Measurements from ENCODE around the gene INPP4A.
"Not testable (repeated sequence)": the region's sequence is repeated elsewhere in the genome, so short reads cannot be mapped to it uniquely, and the experiment has no call there.

Gene INPP4A

DNA sequence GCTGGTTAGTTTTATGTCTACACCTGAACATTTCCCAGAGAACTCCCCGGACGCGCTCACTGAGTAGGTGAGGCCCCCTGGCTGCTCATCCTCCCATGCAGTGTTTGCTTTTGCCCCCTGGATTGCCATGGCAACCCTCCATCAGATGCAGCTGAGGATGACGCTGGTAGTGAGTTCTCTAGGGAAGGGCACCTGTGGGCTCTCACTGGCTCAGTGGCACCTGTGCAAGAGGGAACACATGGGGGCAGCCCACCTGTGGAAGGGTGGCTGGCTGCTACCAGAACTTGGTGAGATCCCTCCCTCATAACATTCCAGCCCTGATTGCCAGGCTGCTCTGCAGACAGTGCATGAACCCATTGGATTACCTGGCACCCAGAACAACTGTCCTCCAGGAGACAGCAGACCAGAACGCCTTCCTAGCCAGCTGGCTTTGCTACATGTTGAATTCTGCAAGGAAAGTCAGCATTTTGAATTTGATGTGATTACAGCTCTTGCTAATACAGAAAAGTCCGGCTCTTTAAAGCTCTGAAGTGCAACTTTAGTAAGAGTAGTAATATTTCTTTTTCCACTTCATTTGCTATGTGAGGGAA is 142.0 kb downstream of the INPP4A start:
- H3K4me3 ChIP-seq (ENCODE audit: low read depth in 1 of 5, low read length in 5 of 5): no peak overlapping the region
- no peaks in the 10 kb centered on the region for H3K4me1 ChIP-seq (ENCODE audit: control insufficient read depth in 5 of 5, insufficient read depth in 5 of 5, low read length in 5 of 5)
- H3K9ac ChIP-seq (ENCODE audit: low read length in 5 of 5): no peak overlapping the region
- H3K27ac ChIP-seq (ENCODE audit: low read depth, low read length): no peak overlapping the region
- no peaks in the 10 kb centered on the region for H3K27me3 ChIP-seq (ENCODE audit: control insufficient read depth in 5 of 5, insufficient read depth in 4 of 5, low read length in 5 of 5)
- no peaks in the 10 kb centered on the region for H3K9me3 ChIP-seq (ENCODE audit: control insufficient read depth in 5 of 5, low read length in 5 of 5)
- H3K36me3 ChIP-seq (ENCODE audit: control insufficient read depth in 5 of 5, insufficient read depth in 5 of 5, low read length in 5 of 5): peaks cover 24 to 73% (median 39%) of the 10 kb centered on the region in 5 donors

GRCh38 chr2:98588880-98589431 is 144.3 kb downstream of the INPP4A start:
- no peaks in the 10 kb centered on the region for H3K4me1 ChIP-seq (ENCODE audit: control insufficient read depth in 5 of 5, insufficient read depth in 5 of 5, low read length in 5 of 5)
- H3K4me3 ChIP-seq (ENCODE audit: low read depth in 1 of 5, low read length in 5 of 5): no peak overlapping the region
- no peaks in the 10 kb centered on the region for H3K9me3 ChIP-seq (ENCODE audit: control insufficient read depth in 5 of 5, low read length in 5 of 5)
- no peaks in the 10 kb centered on the region for H3K27me3 ChIP-seq (ENCODE audit: control insufficient read depth in 5 of 5, insufficient read depth in 4 of 5, low read length in 5 of 5)
- peaks cover 12 to 68% (median 25%) of the 10 kb centered on the region in 5 donors for H3K36me3 ChIP-seq (ENCODE audit: control insufficient read depth in 5 of 5, insufficient read depth in 5 of 5, low read length in 5 of 5)
- no peak overlapping the region for H3K27ac ChIP-seq (ENCODE audit: low read depth, low read length)
- no peak overlapping the region for H3K9ac ChIP-seq (ENCODE audit: low read length in 5 of 5)

DNA sequence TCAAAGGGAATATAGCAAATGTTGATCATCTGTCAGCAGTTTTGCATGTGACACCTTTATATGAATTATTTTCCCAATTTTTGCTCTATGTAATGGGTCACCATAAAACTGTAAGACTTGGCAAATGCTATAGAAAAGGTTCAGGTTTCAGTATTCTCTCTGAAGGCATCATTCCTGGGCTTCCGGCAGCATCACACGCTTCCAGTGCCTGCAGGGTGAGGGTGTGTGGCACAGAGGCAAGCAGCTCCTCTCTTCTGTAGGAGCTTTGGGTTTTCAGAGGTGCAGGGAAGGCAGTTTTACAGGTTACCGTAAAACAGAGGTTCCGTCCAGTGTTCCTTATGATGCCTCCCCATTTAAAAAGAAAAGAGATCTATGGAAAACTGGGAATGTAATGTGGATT is 144.8 kb downstream of the INPP4A start:
- Histone ChIP-seq H3K4me3 (ENCODE audit: low read depth in 1 of 5, low read length in 5 of 5) (no peak overlapping the region), H3K9me3 (ENCODE audit: control insufficient read depth in 5 of 5, low read length in 5 of 5) (no peaks in the 10 kb centered on the region), H3K36me3 (ENCODE audit: control insufficient read depth in 5 of 5, insufficient read depth in 5 of 5, low read length in 5 of 5) (peaks cover 12 to 62% (median 20%) of the 10 kb centered on the region in 5 donors), H3K4me1 (ENCODE audit: control insufficient read depth in 5 of 5, insufficient read depth in 5 of 5, low read length in 5 of 5) (no peaks in the 10 kb centered on the region), H3K9ac (ENCODE audit: low read length in 5 of 5) (no peak overlapping the region), H3K27me3 (ENCODE audit: control insufficient read depth in 5 of 5, insufficient read depth in 4 of 5, low read length in 5 of 5) (no peaks in the 10 kb centered on the region), H3K27ac (ENCODE audit: low read depth, low read length) (no peak overlapping the region)

GRCh38 chr2:98592565-98592964 is 147.9 kb downstream of the INPP4A start:
- no peaks in the 10 kb centered on the region for H3K4me1 ChIP-seq (ENCODE audit: control insufficient read depth in 5 of 5, insufficient read depth in 5 of 5, low read length in 5 of 5)
- H3K9ac ChIP-seq (ENCODE audit: low read length in 5 of 5): no peak overlapping the region
- no peaks in the 10 kb centered on the region for H3K9me3 ChIP-seq (ENCODE audit: control insufficient read depth in 5 of 5, low read length in 5 of 5)
- peaks cover 8 to 43% (median 19%) of the 10 kb centered on the region in 5 donors for H3K36me3 ChIP-seq (ENCODE audit: control insufficient read depth in 5 of 5, insufficient read depth in 5 of 5, low read length in 5 of 5)
- H3K27me3 ChIP-seq (ENCODE audit: control insufficient read depth in 5 of 5, insufficient read depth in 4 of 5, low read length in 5 of 5): no peaks in the 10 kb centered on the region
- H3K27ac ChIP-seq (ENCODE audit: low read depth, low read length): no peak overlapping the region
- no peak overlapping the region for H3K4me3 ChIP-seq (ENCODE audit: low read depth in 1 of 5, low read length in 5 of 5)

- not testable (repeated sequence) for H3K9ac ChIP-seq (ENCODE audit: low read length in 5 of 5); H3K4me1 ChIP-seq (ENCODE audit: control insufficient read depth in 5 of 5, insufficient read depth in 5 of 5, low read length in 5 of 5); H3K27me3 ChIP-seq (ENCODE audit: control insufficient read depth in 5 of 5, insufficient read depth in 4 of 5, low read length in 5 of 5); H3K9me3 ChIP-seq (ENCODE audit: control insufficient read depth in 5 of 5, low read length in 5 of 5); H3K27ac ChIP-seq (ENCODE audit: low read depth, low read length); H3K4me3 ChIP-seq (ENCODE audit: low read depth in 1 of 5, low read length in 5 of 5)
- H3K36me3 ChIP-seq (ENCODE audit: control insufficient read depth in 5 of 5, insufficient read depth in 5 of 5, low read length in 5 of 5): peaks cover 15 to 43% (median 26%) of the 10 kb centered on the region in 5 donors
These were observed 150.0 kb downstream of the INPP4A start for GRCh38 chr2:98594665-98595064.

DNA sequence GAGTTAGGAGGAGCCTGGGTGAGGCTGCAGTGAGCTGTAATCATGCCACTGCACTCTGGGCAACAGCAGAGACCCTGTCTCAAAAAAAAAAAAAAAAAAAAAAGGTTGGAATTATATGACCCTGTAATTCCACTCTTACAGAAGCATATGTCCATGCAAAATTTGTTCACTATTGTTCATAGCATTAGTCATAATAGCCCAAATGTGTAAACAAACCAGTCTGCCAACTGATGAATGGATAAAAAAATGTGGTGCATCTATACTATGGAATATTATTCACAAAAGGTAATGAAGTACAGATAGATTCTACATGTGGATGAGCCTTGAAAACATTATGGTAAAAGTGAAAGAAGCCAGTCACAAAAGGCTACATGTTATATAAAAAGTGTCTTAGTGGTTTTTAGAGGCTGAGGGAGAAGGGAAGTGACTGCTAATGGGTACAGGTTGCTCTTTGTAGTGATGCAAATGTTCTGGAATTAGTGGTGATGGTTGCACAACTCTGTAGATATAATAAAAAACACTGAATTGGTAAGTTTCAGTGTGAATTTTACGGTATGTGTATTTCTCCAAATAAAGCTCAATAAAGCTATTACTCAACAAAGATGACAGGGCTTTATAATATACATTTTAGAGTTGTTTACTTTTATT is 154.2 kb downstream of the INPP4A start:
- H3K36me3 ChIP-seq (ENCODE audit: control insufficient read depth in 5 of 5, insufficient read depth in 5 of 5, low read length in 5 of 5): peaks cover 33 to 53% (median 38%) of the 10 kb centered on the region in 5 donors
- no peak overlapping the region for H3K9ac ChIP-seq (ENCODE audit: low read length in 5 of 5)
- no peak overlapping the region for H3K27ac ChIP-seq (ENCODE audit: low read depth, low read length)
- no peaks in the 10 kb centered on the region for H3K4me1 ChIP-seq (ENCODE audit: control insufficient read depth in 5 of 5, insufficient read depth in 5 of 5, low read length in 5 of 5)
- no peak overlapping the region for H3K4me3 ChIP-seq (ENCODE audit: low read depth in 1 of 5, low read length in 5 of 5)
- H3K9me3 ChIP-seq (ENCODE audit: control insufficient read depth in 5 of 5, low read length in 5 of 5): no peaks in the 10 kb centered on the region
- H3K27me3 ChIP-seq (ENCODE audit: control insufficient read depth in 5 of 5, insufficient read depth in 4 of 5, low read length in 5 of 5): no peaks in the 10 kb centered on the region

- Histone ChIP-seq H3K27ac (ENCODE audit: low read depth, low read length) (no peak overlapping the region), H3K36me3 (ENCODE audit: control insufficient read depth in 5 of 5, insufficient read depth in 5 of 5, low read length in 5 of 5) (peaks cover 33 to 49% (median 38%) of the 10 kb centered on the region in 5 donors), H3K9me3 (ENCODE audit: control insufficient read depth in 5 of 5, low read length in 5 of 5) (no peaks in the 10 kb centered on the region)
These were observed 157.0 kb downstream of the INPP4A start for GRCh38 chr2:98601532-98602132.

GRCh38 chr2:98604547-98604946 is 159.9 kb downstream of the INPP4A start:
- Histone ChIP-seq H3K27ac (ENCODE audit: low read depth, low read length) (no peak overlapping the region), H3K27me3 (ENCODE audit: control insufficient read depth in 5 of 5, insufficient read depth in 4 of 5, low read length in 5 of 5) (no peaks in the 10 kb centered on the region), H3K4me3 (ENCODE audit: low read depth in 1 of 5, low read length in 5 of 5) (no peak overlapping the region), H3K9ac (ENCODE audit: low read length in 5 of 5) (peak overlapping the region in 2 of 5 donors; percentile 4 to 41), H3K36me3 (ENCODE audit: control insufficient read depth in 5 of 5, insufficient read depth in 5 of 5, low read length in 5 of 5) (peaks cover 20 to 38% (median 28%) of the 10 kb centered on the region in 5 donors), H3K9me3 (ENCODE audit: control insufficient read depth in 5 of 5, low read length in 5 of 5) (no peaks in the 10 kb centered on the region), H3K4me1 (ENCODE audit: control insufficient read depth in 5 of 5, insufficient read depth in 5 of 5, low read length in 5 of 5) (peaks cover 11 to 29% (median 25%) of the 10 kb centered on the region in 5 donors)

More at GRCh38 chr2:98601532-98602132, 157.0 kb downstream of the INPP4A start:
- no peaks in the 10 kb centered on the region for H3K27me3 ChIP-seq (ENCODE audit: control insufficient read depth in 5 of 5, insufficient read depth in 4 of 5, low read length in 5 of 5)
- peaks cover 2 to 11% (median 7%) of the 10 kb centered on the region in 5 donors for H3K4me1 ChIP-seq (ENCODE audit: control insufficient read depth in 5 of 5, insufficient read depth in 5 of 5, low read length in 5 of 5)
- no peak overlapping the region for H3K4me3 ChIP-seq (ENCODE audit: low read depth in 1 of 5, low read length in 5 of 5)
- H3K9ac ChIP-seq (ENCODE audit: low read length in 5 of 5): no peak overlapping the region

GRCh38 chr2:98605076-98605475 is 160.4 kb downstream of the INPP4A start:
- Histone ChIP-seq H3K4me1 (ENCODE audit: control insufficient read depth in 5 of 5, insufficient read depth in 5 of 5, low read length in 5 of 5) (peaks cover 11 to 34% (median 30%) of the 10 kb centered on the region in 5 donors), H3K9me3 (ENCODE audit: control insufficient read depth in 5 of 5, low read length in 5 of 5) (no peaks in the 10 kb centered on the region), H3K9ac (ENCODE audit: low read length in 5 of 5) (peak overlapping the region in 2 of 5 donors; percentile 4 to 5), H3K4me3 (ENCODE audit: low read depth in 1 of 5, low read length in 5 of 5) (no peak overlapping the region), H3K27me3 (ENCODE audit: control insufficient read depth in 5 of 5, insufficient read depth in 4 of 5, low read length in 5 of 5) (no peaks in the 10 kb centered on the region), H3K27ac (ENCODE audit: low read depth, low read length) (no peak overlapping the region), H3K36me3 (ENCODE audit: control insufficient read depth in 5 of 5, insufficient read depth in 5 of 5, low read length in 5 of 5) (peaks cover 18 to 34% (median 23%) of the 10 kb centered on the region in 5 donors)

- no peak overlapping the region for H3K4me3 ChIP-seq (ENCODE audit: low read depth in 1 of 5, low read length in 5 of 5)
- H3K36me3 ChIP-seq (ENCODE audit: control insufficient read depth in 5 of 5, insufficient read depth in 5 of 5, low read length in 5 of 5): peaks cover 12 to 32% (median 19%) of the 10 kb centered on the region in 5 donors
- H3K27ac ChIP-seq (ENCODE audit: low read depth, low read length): no peak overlapping the region
- no peaks in the 10 kb centered on the region for H3K27me3 ChIP-seq (ENCODE audit: control insufficient read depth in 5 of 5, insufficient read depth in 4 of 5, low read length in 5 of 5)
- H3K9ac ChIP-seq (ENCODE audit: low read length in 5 of 5): peak overlapping the region in 2 of 5 donors; percentile 98 to 100
- H3K4me1 ChIP-seq (ENCODE audit: control insufficient read depth in 5 of 5, insufficient read depth in 5 of 5, low read length in 5 of 5): peaks cover 14 to 43% (median 40%) of the 10 kb centered on the region in 5 donors
- no peaks in the 10 kb centered on the region for H3K9me3 ChIP-seq (ENCODE audit: control insufficient read depth in 5 of 5, low read length in 5 of 5)
These were observed 161.8 kb downstream of the INPP4A start for GRCh38 chr2:98606431-98606830.
